ENCODE data around the gene AP4E1.

- TF ChIP-seq CTCF (IDR thresholded peaks at IDR 0.05; ENCODE audit: extremely low read depth in 1 of 2, insufficient read depth in 1 of 2, low read depth in 1 of 2, low read length in 2 of 2) (no peak), POLR2AphosphoS5 (IDR thresholded peaks at IDR 0.05; ENCODE audit: insufficient read depth, low read depth, low read length) (no peak), FOS (IDR thresholded peaks at IDR 0.05; ENCODE audit: borderline replicate concordance, insufficient read depth, low read length) (no peak), POLR2A (IDR thresholded peaks at IDR 0.05; ENCODE audit: low read depth, low read length) (no peak), EZH2 (IDR thresholded peaks at IDR 0.05; ENCODE audit: borderline replicate concordance, low read depth, low read length, severe bottlenecking) (no peak), MAX (IDR thresholded peaks at IDR 0.05; ENCODE audit: insufficient read depth, insufficient read length) (no peak), MYC (IDR thresholded peaks at IDR 0.05; ENCODE audit: low read depth, low read length) (no peak)
Measured at GRCh38 chr15:50978580-50978979, 70.1 kb downstream of the AP4E1 start.

All from endothelial cell of umbilical vein (primary cell).